ENCODE data around the gene PLA2G4E. TPM values are rescaled to one million over a fixed set of nuclear protein-coding genes. Genes with fewer than 3 reads are reported as not detected.

The PLA2G4E gene
- total RNA-seq, 4 donors from 2014 or later = not detected

DNA sequence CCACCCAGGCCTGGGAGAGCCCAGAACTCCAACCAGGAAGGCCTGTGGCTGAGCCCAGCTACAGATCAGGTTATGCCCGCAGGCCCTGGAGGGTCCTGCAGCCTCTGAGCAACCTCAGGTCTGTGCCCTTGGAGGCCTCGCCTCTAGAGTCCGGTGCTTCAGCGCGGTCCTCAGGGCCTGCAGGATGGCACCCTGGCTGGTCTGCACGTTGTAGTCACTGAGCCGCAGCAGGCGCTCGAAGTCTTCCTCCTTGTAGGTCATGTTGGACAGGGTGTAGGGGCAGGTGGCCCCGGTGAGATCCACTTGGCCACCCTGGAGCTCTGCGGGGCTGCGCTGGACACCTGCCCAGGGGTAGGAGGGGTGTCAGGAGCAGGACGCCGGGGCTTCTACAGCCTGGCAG lies 47.8 kb upstream of the PLA2G4E start:
- DNase-seq = no peak
- Histone ChIP-seq H3K27ac (no peak overlapping the region), H3K27me3 (no peaks in the 10 kb centered on the region), H3K9me3 (no peaks in the 10 kb centered on the region), H3K4me3 (replicated peaks in 1 of 3) (no peak overlapping the region), H3K36me3 (no peaks in the 10 kb centered on the region), H3K4me1 (no peaks in the 10 kb centered on the region)
- intact Hi-C loops (cut with DNase I) = no loop called here
- 60 to 85% methylated on average over 1 to 14 of the region's 14 CpGs for WGBS, 2 donors
- TF ChIP-seq, protein P1, sequence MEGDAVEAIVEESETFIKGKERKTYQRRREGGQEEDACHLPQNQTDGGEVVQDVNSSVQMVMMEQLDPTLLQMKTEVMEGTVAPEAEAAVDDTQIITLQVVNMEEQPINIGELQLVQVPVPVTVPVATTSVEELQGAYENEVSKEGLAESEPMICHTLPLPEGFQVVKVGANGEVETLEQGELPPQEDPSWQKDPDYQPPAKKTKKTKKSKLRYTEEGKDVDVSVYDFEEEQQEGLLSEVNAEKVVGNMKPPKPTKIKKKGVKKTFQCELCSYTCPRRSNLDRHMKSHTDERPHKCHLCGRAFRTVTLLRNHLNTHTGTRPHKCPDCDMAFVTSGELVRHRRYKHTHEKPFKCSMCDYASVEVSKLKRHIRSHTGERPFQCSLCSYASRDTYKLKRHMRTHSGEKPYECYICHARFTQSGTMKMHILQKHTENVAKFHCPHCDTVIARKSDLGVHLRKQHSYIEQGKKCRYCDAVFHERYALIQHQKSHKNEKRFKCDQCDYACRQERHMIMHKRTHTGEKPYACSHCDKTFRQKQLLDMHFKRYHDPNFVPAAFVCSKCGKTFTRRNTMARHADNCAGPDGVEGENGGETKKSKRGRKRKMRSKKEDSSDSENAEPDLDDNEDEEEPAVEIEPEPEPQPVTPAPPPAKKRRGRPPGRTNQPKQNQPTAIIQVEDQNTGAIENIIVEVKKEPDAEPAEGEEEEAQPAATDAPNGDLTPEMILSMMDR (IDR thresholded peaks at IDR 0.05) = no peak
- no peak for TF ChIP-seq POLR2A (IDR thresholded peaks at IDR 0.05)

DNA sequence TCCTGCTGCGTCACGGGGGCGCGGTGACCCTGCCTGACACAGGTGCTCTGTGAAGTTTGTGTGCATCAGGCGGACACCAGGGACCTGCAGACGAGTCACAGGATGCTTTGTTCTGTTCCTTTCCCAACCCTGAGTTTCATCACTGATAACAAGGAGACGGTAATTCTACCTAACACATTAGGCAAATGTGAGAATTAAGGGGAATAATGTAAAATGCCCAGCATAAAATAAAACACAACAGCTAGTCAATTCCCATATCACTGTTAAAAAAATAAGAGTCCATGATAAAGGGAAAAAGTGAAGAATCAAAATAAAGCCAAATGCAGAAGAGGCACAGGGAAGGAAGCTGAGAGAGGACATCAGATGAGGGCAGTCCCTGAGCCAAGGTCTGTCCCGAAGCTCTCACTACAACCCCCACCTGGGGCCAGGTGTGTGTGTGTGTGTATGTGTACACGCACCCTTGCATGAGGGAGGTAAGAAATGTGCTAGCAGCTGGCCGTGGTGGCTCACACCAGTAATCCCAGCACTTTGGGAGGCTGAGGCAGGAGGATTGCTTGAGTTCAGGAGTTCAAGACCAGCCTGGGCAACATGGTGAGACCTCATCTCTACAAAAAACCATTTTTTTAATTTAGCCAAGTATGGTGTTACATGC lies 46.0 kb upstream of the PLA2G4E start:
- intact Hi-C loops (cut with DNase I) = no loop called here
- WGBS, 2 donors = 45 to 46% methylated on average over 10 of the region's 10 CpGs
- no peak for DNase-seq
- no peak for TF ChIP-seq POLR2A (IDR thresholded peaks at IDR 0.05)
- TF ChIP-seq, protein P1 (IDR thresholded peaks at IDR 0.05) = no peak
- Histone ChIP-seq H3K27me3 (no peaks in the 10 kb centered on the region), H3K36me3 (no peaks in the 10 kb centered on the region), H3K4me3 (replicated peaks in 1 of 3) (no peak overlapping the region), H3K27ac (no peak overlapping the region), H3K4me1 (no peaks in the 10 kb centered on the region), H3K9me3 (no peaks in the 10 kb centered on the region)

DNA sequence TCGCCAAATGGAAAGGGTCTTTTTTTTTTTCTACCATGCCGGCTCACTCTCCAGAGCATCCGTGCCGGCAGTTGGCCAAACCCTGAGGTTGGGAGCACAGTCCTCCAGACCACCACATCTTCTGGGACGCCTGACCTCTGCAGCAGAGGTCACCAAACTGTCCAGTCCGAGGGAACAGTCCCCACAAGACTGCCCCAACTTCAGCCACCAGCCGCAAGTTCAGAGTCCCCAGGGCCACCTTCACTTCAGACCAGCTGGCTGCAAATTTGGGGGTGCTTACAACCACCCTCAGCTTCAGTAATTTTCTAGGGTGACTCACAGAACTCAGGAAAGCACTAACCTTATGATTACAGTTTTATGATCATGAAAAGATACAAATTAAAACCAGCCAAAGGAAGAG lies 44.6 kb upstream of the PLA2G4E start:
- WGBS, 2 donors = 58 to 85% methylated on average over 2 to 7 of the region's 7 CpGs
- Histone ChIP-seq H3K36me3 (no peaks in the 10 kb centered on the region), H3K4me3 (replicated peaks in 1 of 3) (no peak overlapping the region), H3K4me1 (no peaks in the 10 kb centered on the region), H3K9me3 (no peaks in the 10 kb centered on the region), H3K27ac (no peak overlapping the region), H3K27me3 (no peaks in the 10 kb centered on the region)
- DNase-seq = no peak
- no peak for TF ChIP-seq POLR2A (IDR thresholded peaks at IDR 0.05)
- TF ChIP-seq, protein P1 (IDR thresholded peaks at IDR 0.05) = no peak
- intact Hi-C loops (cut with DNase I) = no loop called here

DNA sequence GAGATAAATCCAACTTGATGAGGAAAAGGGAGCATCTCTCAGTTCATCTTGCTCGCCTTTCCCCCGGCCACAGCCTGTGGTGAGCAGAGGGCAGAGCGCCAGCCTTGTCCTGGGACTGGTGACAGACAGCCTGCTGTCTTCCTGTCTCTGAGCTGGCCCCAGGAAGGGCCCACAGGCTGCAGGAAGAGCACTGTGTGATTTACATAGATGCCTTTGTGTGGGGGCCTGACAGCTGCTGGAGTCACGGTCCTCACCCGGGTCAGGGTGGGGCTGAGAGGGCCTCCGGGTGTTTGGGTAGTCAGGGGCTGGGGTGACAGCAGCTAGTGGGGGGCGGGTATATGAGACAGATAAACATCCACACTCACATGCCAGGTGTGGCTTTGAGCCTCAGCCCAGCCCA lies 44.2 kb upstream of the PLA2G4E start:
- H3K4me3 ChIP-seq (replicated peaks in 1 of 3) = no peak overlapping the region
- WGBS, 2 donors = 43 to 69% methylated on average over 5 to 6 of the region's 7 CpGs
- H3K27me3 ChIP-seq = no peaks in the 10 kb centered on the region
- intact Hi-C loops (cut with DNase I) = no loop called here
- H3K36me3 ChIP-seq = no peaks in the 10 kb centered on the region
- no peak for TF ChIP-seq POLR2A (IDR thresholded peaks at IDR 0.05)
- TF ChIP-seq, protein P1 (IDR thresholded peaks at IDR 0.05) = no peak
- no peaks in the 10 kb centered on the region for H3K4me1 ChIP-seq
- H3K9me3 ChIP-seq = no peaks in the 10 kb centered on the region
- DNase-seq = peak in 1 of 2 donors; percentile 36
- H3K27ac ChIP-seq = no peak overlapping the region

DNA sequence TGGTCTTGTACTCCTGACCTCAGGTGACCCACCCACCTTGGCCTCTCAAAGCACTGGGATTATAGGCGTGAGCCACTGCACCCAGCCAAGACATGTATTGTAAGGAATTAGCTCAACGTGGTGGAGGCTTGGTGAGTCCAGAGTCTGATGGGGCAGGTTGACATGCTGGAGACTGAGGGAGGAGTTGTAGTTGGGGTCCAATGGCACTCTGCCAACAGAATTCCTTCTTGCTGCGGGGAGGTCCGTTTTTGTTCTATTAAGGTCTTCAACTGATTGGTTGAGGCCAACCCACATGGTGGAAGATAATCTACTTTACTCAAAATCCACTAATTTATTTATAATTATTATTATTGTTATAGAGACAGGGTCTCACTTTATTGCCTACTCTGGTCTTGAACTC lies 43.4 kb upstream of the PLA2G4E start:
- no peak for TF ChIP-seq POLR2A (IDR thresholded peaks at IDR 0.05)
- TF ChIP-seq, protein P1 (IDR thresholded peaks at IDR 0.05) = no peak
- Histone ChIP-seq H3K27ac (no peak overlapping the region), H3K27me3 (no peaks in the 10 kb centered on the region), H3K4me3 (replicated peaks in 1 of 3) (no peak overlapping the region), H3K4me1 (peaks cover 0 to 3% of the 10 kb centered on the region in 2 donors), H3K9me3 (no peaks in the 10 kb centered on the region), H3K36me3 (no peaks in the 10 kb centered on the region)
- WGBS, 2 donors = 70 to 87% methylated on average over 4 of the region's 4 CpGs
- intact Hi-C loops (cut with DNase I) = loop anchor here (5.0 kb wide), 1 partner anchor 77 kb away; no protein-coding TSS in a partner anchor
- no peak for DNase-seq
